ENCODE data around the gene VWA5B1.
"Not testable (repeated sequence)": the region's sequence is repeated elsewhere in the genome, so short reads cannot be mapped to it uniquely, and the experiment has no call there.

VWA5B1 gene

GRCh38 chr1:20281801-20282200 is 8.9 kb upstream of the VWA5B1 start:
- no peak for DNase-seq

- no peak for DNase-seq
Observed at GRCh38 chr1:20282533-20282932, 8.1 kb upstream of the VWA5B1 start.

- DNase-seq: no peak
Observed at GRCh38 chr1:20284046-20284445, 6.6 kb upstream of the VWA5B1 start.

GRCh38 chr1:20284625-20285024 is 6.0 kb upstream of the VWA5B1 start:
- DNase-seq: no peak

GRCh38 chr1:20285510-20285909 is 5.2 kb upstream of the VWA5B1 start:
- DNase-seq: no peak

- DNase-seq: not testable (repeated sequence)
Observed at GRCh38 chr1:20287696-20288095, 3.0 kb upstream of the VWA5B1 start.

GRCh38 chr1:20291645-20292084 is 990 bp downstream of the VWA5B1 start:
- no peak for DNase-seq

GRCh38 chr1:20298626-20299025 is 8.0 kb downstream of the VWA5B1 start:
- no peak for DNase-seq

- no peak for DNase-seq
Observed at GRCh38 chr1:20301463-20302107, 10.9 kb downstream of the VWA5B1 start.

GRCh38 chr1:20302108-20302471 is 11.4 kb downstream of the VWA5B1 start:
- DNase-seq: no peak

- no peak for DNase-seq
Observed at GRCh38 chr1:20307026-20307425, 16.4 kb downstream of the VWA5B1 start.

GRCh38 chr1:20308569-20308968 is 17.9 kb downstream of the VWA5B1 start:
- DNase-seq: no peak

GRCh38 chr1:20311289-20311688 is 20.6 kb downstream of the VWA5B1 start:
- no peak for DNase-seq

- DNase-seq: no peak
Observed at GRCh38 chr1:20312310-20312709, 21.6 kb downstream of the VWA5B1 start.

GRCh38 chr1:20312818-20313217 is 22.1 kb downstream of the VWA5B1 start:
- no peak for DNase-seq

- DNase-seq: no peak
Observed at GRCh38 chr1:20317471-20317870, 26.8 kb downstream of the VWA5B1 start.

- DNase-seq: no peak
Observed at GRCh38 chr1:20318521-20318920, 27.8 kb downstream of the VWA5B1 start.

- no peak for DNase-seq
Observed at GRCh38 chr1:20318971-20319370, 28.3 kb downstream of the VWA5B1 start.

GRCh38 chr1:20319456-20320220 is 29.0 kb downstream of the VWA5B1 start:
- DNase-seq: no peak

- no peak for DNase-seq
Observed at GRCh38 chr1:20320704-20321103, 30.0 kb downstream of the VWA5B1 start.

GRCh38 chr1:20321573-20321972 is 30.9 kb downstream of the VWA5B1 start:
- no peak for DNase-seq

GRCh38 chr1:20322081-20322824 is 31.6 kb downstream of the VWA5B1 start:
- DNase-seq: no peak

- DNase-seq: no peak
Observed at GRCh38 chr1:20322825-20323612, 32.3 kb downstream of the VWA5B1 start.
